NCI-H748 (cell line): ENCODE measurements around the gene UPF3A.
"Not testable (repeated sequence)": the region's sequence is repeated elsewhere in the genome, so short reads cannot be mapped to it uniquely, and the experiment has no call there.

Experiments
- DNase-seq: peaks from one replicate; lab custom pipeline; 2025; ENCODE audit not compliant: unreplicated experiment; lab: John Stamatoyannopoulos, UW

The UPF3A gene

GRCh38 chr13:114333881-114334280, 52.5 kb downstream of the UPF3A start:
- peak; percentile 47 for DNase-seq

- no peak for DNase-seq
Measured at GRCh38 chr13:114334305-114335053, 53.1 kb downstream of the UPF3A start.

- DNase-seq, result not testable (repeated sequence)
Measured at GRCh38 chr13:114336457-114336856, 55.1 kb downstream of the UPF3A start.

GRCh38 chr13:114338959-114339358, 57.6 kb downstream of the UPF3A start:
- no peak for DNase-seq

GRCh38 chr13:114339857-114340534, 58.6 kb downstream of the UPF3A start:
- DNase-seq, result peak; percentile 66

GRCh38 chr13:114341003-114341777, 59.8 kb downstream of the UPF3A start:
- no peak for DNase-seq

GRCh38 chr13:114347256-114347655, 65.9 kb downstream of the UPF3A start:
- not testable (repeated sequence) for DNase-seq

GRCh38 chr13:114352763-114353162, 71.4 kb downstream of the UPF3A start:
- DNase-seq, result peak; percentile 74

GRCh38 chr13:114353382-114353781, 72.0 kb downstream of the UPF3A start:
- not testable (repeated sequence) for DNase-seq
